TTC549 (cell line): ENCODE data around the gene CD247.

Source experiments
- FAIRE-seq: peaks from 2 replicates; lab custom pipeline; 2012; peaks lifted over from hg19 to GRCh38; lab: Jason Lieb, UNC

Gene CD247

DNA sequence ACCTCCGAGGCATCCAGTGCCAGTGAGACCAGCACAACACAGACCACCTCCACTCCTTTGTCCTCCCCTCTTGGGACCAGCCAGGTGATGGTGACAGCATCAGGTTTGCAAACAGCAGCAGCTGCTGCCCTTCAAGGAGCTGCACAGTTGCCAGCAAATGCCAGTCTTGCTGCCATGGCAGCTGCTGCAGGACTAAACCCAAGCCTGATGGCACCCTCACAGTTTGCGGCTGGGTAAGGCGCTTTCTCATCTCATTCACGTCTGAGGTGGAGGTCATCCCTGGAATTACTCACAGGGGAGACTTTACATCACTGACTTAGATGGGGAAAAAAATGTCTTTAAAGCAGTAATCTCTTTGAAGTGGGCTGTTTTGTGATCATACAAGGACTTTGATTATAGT lies 106.3 kb downstream of the CD247 start:
- no peak for FAIRE-seq

DNA sequence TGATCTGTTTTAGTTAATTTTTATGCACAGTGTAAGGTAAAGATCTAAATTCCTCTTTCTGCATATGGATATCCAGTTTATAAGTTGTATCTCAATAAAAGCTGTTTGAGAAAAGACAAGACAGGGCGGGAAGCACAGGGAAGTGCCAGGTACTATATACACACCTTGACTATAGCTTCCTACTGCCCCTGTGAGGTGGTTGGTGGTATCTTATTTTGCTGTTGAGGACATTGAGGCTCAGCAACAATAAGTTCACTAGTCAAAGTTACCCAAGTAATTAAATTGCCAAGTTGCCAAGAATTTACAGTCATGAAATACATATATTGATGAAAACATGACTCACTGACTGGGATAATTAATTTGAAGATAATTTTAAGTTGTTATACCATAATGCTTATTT lies 109.1 kb downstream of the CD247 start:
- peak; percentile 22 for FAIRE-seq

- no peak for FAIRE-seq
These were observed 110.0 kb downstream of the CD247 start for GRCh38 chr1:167408355-167408754.

- FAIRE-seq: no peak
These were observed 113.4 kb downstream of the CD247 start for GRCh38 chr1:167404908-167405307.

DNA sequence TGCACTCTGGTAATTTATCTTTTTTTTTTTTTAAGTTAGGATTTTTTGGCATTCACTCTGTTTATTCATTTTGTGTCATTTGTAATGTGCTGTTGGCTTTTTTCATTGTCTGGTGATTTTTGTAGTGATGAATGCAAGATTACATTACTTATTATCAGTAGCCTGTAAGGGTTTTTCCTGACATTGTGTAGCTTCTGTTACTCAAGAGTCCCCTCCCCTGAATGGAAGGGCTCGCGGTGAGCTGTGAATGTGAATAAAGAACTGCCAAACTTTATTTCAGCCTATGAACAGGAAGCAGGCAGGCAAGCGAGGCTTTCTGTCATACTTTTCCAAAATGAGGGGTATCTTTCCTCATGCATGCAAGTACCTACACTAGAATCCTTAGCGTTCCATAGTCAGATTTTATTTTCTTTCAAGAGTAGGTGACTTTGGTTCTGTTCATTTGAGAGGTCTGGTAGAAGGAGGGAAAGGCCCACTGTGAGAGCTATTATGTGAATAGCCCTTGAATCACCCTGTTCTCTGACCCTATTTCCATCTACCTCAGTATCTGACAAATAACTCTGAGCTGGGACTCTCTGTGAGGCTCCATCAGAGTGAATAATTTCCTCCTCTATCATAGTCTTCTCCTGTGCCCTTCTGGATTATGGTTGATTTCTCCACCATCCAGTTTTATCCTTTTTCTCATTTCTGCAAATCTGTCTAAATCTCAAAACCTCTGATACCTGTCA lies 114.0 kb downstream of the CD247 start:
- no peak for FAIRE-seq

- no peak for FAIRE-seq
These were observed 117.0 kb downstream of the CD247 start for GRCh38 chr1:167401260-167401873.

GRCh38 chr1:167400359-167400953 lies 117.9 kb downstream of the CD247 start:
- peak; percentile 89 for FAIRE-seq

- no peak for FAIRE-seq
These were observed 126.1 kb downstream of the CD247 start for GRCh38 chr1:167392200-167392696.

- peak; percentile 86 for FAIRE-seq
These were observed 129.4 kb downstream of the CD247 start for GRCh38 chr1:167388976-167389375.

DNA sequence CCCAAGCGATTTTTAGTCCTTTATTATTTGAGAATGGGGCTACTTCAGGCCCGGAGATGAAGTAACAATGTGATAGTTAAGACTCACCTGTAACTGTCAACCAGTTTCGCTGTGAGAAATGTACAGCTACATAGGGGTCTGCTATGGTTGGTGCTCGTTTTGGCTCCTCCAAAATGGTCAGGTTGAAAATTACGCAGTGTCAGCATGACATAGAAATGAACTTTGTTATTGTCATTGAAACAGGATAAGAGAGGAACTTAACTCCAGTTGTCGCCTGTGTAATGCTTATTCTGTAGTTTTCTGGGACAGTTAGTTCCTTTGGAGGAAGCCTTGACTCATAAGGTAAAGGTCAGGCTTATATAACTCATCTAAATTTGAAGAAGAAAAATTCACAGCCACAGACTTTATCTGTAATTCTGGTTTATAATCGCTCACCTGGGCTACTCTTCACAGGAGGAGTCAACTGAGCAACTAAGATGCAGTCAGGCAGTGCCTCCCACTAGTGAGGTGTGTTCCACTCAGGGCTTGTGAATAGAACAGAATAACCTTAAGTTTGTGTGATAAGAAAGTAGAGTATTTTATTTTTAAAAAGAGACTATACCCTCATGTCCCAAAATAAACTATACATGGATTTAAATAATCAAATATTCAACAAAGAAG lies 130.9 kb downstream of the CD247 start:
- FAIRE-seq: no peak
